MG63 (cell line): ENCODE data around the gene IGF2BP2. TPM values are rescaled to one million over a fixed set of nuclear protein-coding genes. Genes with fewer than 3 reads are reported as not detected.
A peak's percentile ranks its signal among the peaks of the same experiment; 100 is the strongest.
"Not testable (repeated sequence)": the region's sequence is repeated elsewhere in the genome, so short reads cannot be mapped to it uniquely, and the experiment has no call there.

Experiments
- DNase-seq: peaks from one replicate; pipeline ENCODE4 v3.0.0-alpha.2; 2020
- H3K27me3 ChIP-seq: fragments of 250-450 bp; sonication (Bioruptor Pico); 2 replicates; pipeline ENCODE4 v1.5.1; 2020; ENCODE audit warnings: mild to moderate bottlenecking, moderate library complexity
- H3K36me3 ChIP-seq: fragments of 250-450 bp; sonication (Bioruptor Pico); 2 replicates; pipeline ENCODE4 v1.5.1; 2020; ENCODE audit warnings: mild to moderate bottlenecking, moderate library complexity
- H3K4me3 ChIP-seq: fragments of 250-450 bp; sonication (Bioruptor Pico); 2 replicates; pipeline ENCODE4 v1.5.1; 2020; ENCODE audit warnings: mild to moderate bottlenecking, moderate library complexity
- H3K9me3 ChIP-seq: fragments of 250-450 bp; sonication (Bioruptor Pico); 2 replicates; pipeline ENCODE4 v1.5.1; 2020; ENCODE audit warnings: mild to moderate bottlenecking, moderate library complexity
- total RNA-seq: library from RNA; depleted of rRNA; stranded (reverse); fragments of >200 nt; shearing (Covaris generic); gene quantifications from 2 replicates; pipeline ENCODE4 v1.2.3, GENCODE V29; 2014; ENCODE audit warnings: low replicate concordance

IGF2BP2 gene
- total RNA-seq, 1 experiment from 2014 or later = 49.3 TPM

GRCh38 chr3:185640308-185640707 is 184.5 kb downstream of the IGF2BP2 start:
- Histone ChIP-seq H3K36me3 (peaks cover 17% of the 10 kb centered on the region), H3K9me3 (no peaks in the 10 kb centered on the region), H3K4me3 (no peak overlapping the region), H3K27me3 (no peaks in the 10 kb centered on the region)
- DNase-seq = no peak

GRCh38 chr3:185639632-185640206 is 185.1 kb downstream of the IGF2BP2 start:
- no peak overlapping the region for H3K4me3 ChIP-seq
- no peaks in the 10 kb centered on the region for H3K9me3 ChIP-seq
- no peak for DNase-seq
- no peaks in the 10 kb centered on the region for H3K27me3 ChIP-seq
- peaks cover 12% of the 10 kb centered on the region for H3K36me3 ChIP-seq

GRCh38 chr3:185638651-185639050 is 186.2 kb downstream of the IGF2BP2 start:
- H3K36me3 ChIP-seq = peaks cover 12% of the 10 kb centered on the region
- H3K4me3 ChIP-seq, DNase-seq, H3K9me3 ChIP-seq, H3K27me3 ChIP-seq: not testable (repeated sequence)

GRCh38 chr3:185637388-185637787 is 187.5 kb downstream of the IGF2BP2 start:
- no peaks in the 10 kb centered on the region for H3K27me3 ChIP-seq
- H3K4me3 ChIP-seq = no peak overlapping the region
- peaks cover 4% of the 10 kb centered on the region for H3K36me3 ChIP-seq
- no peak for DNase-seq
- no peaks in the 10 kb centered on the region for H3K9me3 ChIP-seq

GRCh38 chr3:185632996-185633395 is 191.8 kb downstream of the IGF2BP2 start:
- no peak for DNase-seq
- no peak overlapping the region for H3K4me3 ChIP-seq
- H3K27me3 ChIP-seq = no peaks in the 10 kb centered on the region
- H3K36me3 ChIP-seq = peaks cover 16% of the 10 kb centered on the region
- no peaks in the 10 kb centered on the region for H3K9me3 ChIP-seq

- no peaks in the 10 kb centered on the region for H3K9me3 ChIP-seq
- H3K27me3 ChIP-seq = no peaks in the 10 kb centered on the region
- DNase-seq = no peak
- no peak overlapping the region for H3K4me3 ChIP-seq
- peaks cover 26% of the 10 kb centered on the region for H3K36me3 ChIP-seq
Observed at GRCh38 chr3:185631508-185632206, 193.2 kb downstream of the IGF2BP2 start.

- no peak overlapping the region for H3K4me3 ChIP-seq
- H3K9me3 ChIP-seq = no peaks in the 10 kb centered on the region
- no peak for DNase-seq
- H3K27me3 ChIP-seq = no peaks in the 10 kb centered on the region
- H3K36me3 ChIP-seq = peaks cover 32% of the 10 kb centered on the region
Observed at GRCh38 chr3:185631108-185631507, 193.7 kb downstream of the IGF2BP2 start.

- DNase-seq = peak; percentile 34
- Histone ChIP-seq H3K9me3 (no peaks in the 10 kb centered on the region), H3K27me3 (no peaks in the 10 kb centered on the region), H3K4me3 (no peak overlapping the region), H3K36me3 (peaks cover 41% of the 10 kb centered on the region)
Observed at GRCh38 chr3:185630182-185630622, 194.6 kb downstream of the IGF2BP2 start.

- no peak for DNase-seq
- H3K27me3 ChIP-seq = no peaks in the 10 kb centered on the region
- peaks cover 46% of the 10 kb centered on the region for H3K36me3 ChIP-seq
- H3K9me3 ChIP-seq = no peaks in the 10 kb centered on the region
- H3K4me3 ChIP-seq = no peak overlapping the region
Observed at GRCh38 chr3:185629554-185630181, 195.2 kb downstream of the IGF2BP2 start.

GRCh38 chr3:185625784-185626183 is 199.1 kb downstream of the IGF2BP2 start:
- no peak for DNase-seq
- no peak overlapping the region for H3K4me3 ChIP-seq
- H3K9me3 ChIP-seq = no peaks in the 10 kb centered on the region
- no peaks in the 10 kb centered on the region for H3K27me3 ChIP-seq
- peaks cover 70% of the 10 kb centered on the region for H3K36me3 ChIP-seq

GRCh38 chr3:185623939-185624665 is 200.7 kb downstream of the IGF2BP2 start:
- no peak overlapping the region for H3K4me3 ChIP-seq
- no peaks in the 10 kb centered on the region for H3K27me3 ChIP-seq
- peaks cover 74% of the 10 kb centered on the region for H3K36me3 ChIP-seq
- no peak for DNase-seq
- no peaks in the 10 kb centered on the region for H3K9me3 ChIP-seq

- peaks cover 61% of the 10 kb centered on the region for H3K36me3 ChIP-seq
- H3K4me3 ChIP-seq = no peak overlapping the region
- no peaks in the 10 kb centered on the region for H3K9me3 ChIP-seq
- DNase-seq = no peak
- no peaks in the 10 kb centered on the region for H3K27me3 ChIP-seq
Observed at GRCh38 chr3:185613016-185613415, 211.8 kb downstream of the IGF2BP2 start.

- H3K4me3 ChIP-seq = no peak overlapping the region
- peaks cover 68% of the 10 kb centered on the region for H3K36me3 ChIP-seq
- H3K27me3 ChIP-seq = no peaks in the 10 kb centered on the region
- no peak for DNase-seq
- no peaks in the 10 kb centered on the region for H3K9me3 ChIP-seq
Observed at GRCh38 chr3:185606196-185606595, 218.6 kb downstream of the IGF2BP2 start.

- H3K9me3 ChIP-seq = no peaks in the 10 kb centered on the region
- no peak overlapping the region for H3K4me3 ChIP-seq
- no peak for DNase-seq
Observed at GRCh38 chr3:185605566-185605965, 219.3 kb downstream of the IGF2BP2 start.

GRCh38 chr3:185595526-185595925 is 229.3 kb downstream of the IGF2BP2 start:
- DNase-seq = no peak
- Histone ChIP-seq H3K27me3 (no peaks in the 10 kb centered on the region), H3K9me3 (no peaks in the 10 kb centered on the region), H3K36me3 (peaks cover 35% of the 10 kb centered on the region), H3K4me3 (no peak overlapping the region)

More at GRCh38 chr3:185605566-185605965, 219.3 kb downstream of the IGF2BP2 start:
- Histone ChIP-seq H3K36me3 (peaks cover 66% of the 10 kb centered on the region), H3K27me3 (no peaks in the 10 kb centered on the region)

- no peak for DNase-seq
- H3K27me3 ChIP-seq = no peaks in the 10 kb centered on the region
- no peak overlapping the region for H3K4me3 ChIP-seq
- no peaks in the 10 kb centered on the region for H3K9me3 ChIP-seq
- peaks cover 27% of the 10 kb centered on the region for H3K36me3 ChIP-seq
Observed at GRCh38 chr3:185594073-185594472, 230.8 kb downstream of the IGF2BP2 start.
